HepG2 (cell line): ENCODE data around the gene FBXO2. TPM values are rescaled to one million over a fixed set of nuclear protein-coding genes. Genes with fewer than 3 reads are reported as not detected.

Experiments
- ATAC-seq: fragments of 200-7000 bp; cut with Tn5 transposase; 3 replicates; pipeline ENCODE4 v1.9.1; 2020; ENCODE audit warnings: mild to moderate bottlenecking, moderate library complexity
- BruUV-seq: library from RNA; stranded (reverse); fragments of 400-500 nt; replicated peaks from 2 replicates; lab custom pipeline; 2021; lab: Mats Ljungman, UMichigan
- CTCF ChIA-PET: fragments of 300-600 bp; formaldehyde crosslinking; extraction: SDS; loops from one replicate; lab custom pipeline; 2021; ENCODE audit warnings: low total read pairs, inconsistent platforms, low intra/inter-chr PET ratio; lab: Yijun Ruan, JAX
- POLR2A ChIA-PET: fragments of 350-600 bp; sonication (Branson Sonifier 250); formaldehyde crosslinking; loops from one replicate; lab custom pipeline; 2020; ENCODE audit warnings: antibody characterized with exemption, inconsistent platforms; lab: Yijun Ruan, JAX
- DNase-seq: peaks from one replicate; pipeline ENCODE4 v3.0.0-alpha.2; 2015; ENCODE audit warnings: low spot score
- FAIRE-seq: peaks from 3 replicates; lab custom pipeline; 2011; peaks lifted over from hg19 to GRCh38; lab: Jason Lieb, UNC
- H2AFZ ChIP-seq: one replicate; pipeline ENCODE4 v1.6.1; 2011; ENCODE audit warnings: low read length, inconsistent platforms
- H3K27ac ChIP-seq: fragments of 300-600 bp; 3 replicates; pipeline ENCODE4 v1.8.0; 2011; ENCODE audit warnings: mixed run types, mild to moderate bottlenecking, mixed read lengths, low read length, inconsistent platforms; ENCODE audit not compliant: insufficient read depth; ENCODE audit errors: extremely low read length
- H3K27me3 ChIP-seq, 2 experiments: fragments of 200-600 bp in 1 of 2; 2 replicates in 1 of 2; 3 replicates in 1 of 2; pipeline versions ENCODE4 v1.6.0 to v1.8.0; 2011; ENCODE audit warnings: low read length in 2 of 2, mild to moderate bottlenecking in 2 of 2, moderate library complexity in 2 of 2, inconsistent platforms in 1 of 2; ENCODE audit not compliant: insufficient read depth in 2 of 2, control insufficient read depth in 1 of 2
- H3K36me3 ChIP-seq, 2 experiments: fragments of 200-600 bp in 1 of 2; replicated peaks in 1 of 2; 2 replicates in 1 of 2; 3 replicates in 1 of 2; pipeline versions ENCODE4 v1.5.1 to v1.8.0; 2011; ENCODE audit warnings: low read length in 2 of 2, inconsistent platforms in 1 of 2; ENCODE audit not compliant: insufficient read depth in 2 of 2, control insufficient read depth in 1 of 2
- H3K4me1 ChIP-seq: 2 replicates; pipeline ENCODE4 v1.5.1; 2012; ENCODE audit warnings: low read length, inconsistent platforms; ENCODE audit not compliant: insufficient read depth
- H3K4me2 ChIP-seq: 2 replicates; pipeline ENCODE4 v1.6.0; 2011; ENCODE audit warnings: low read depth, low read length, inconsistent platforms
- H3K4me3 ChIP-seq, 3 experiments: fragments of 200-600 bp in 1 of 3; sonication (generic), shearing (Covaris generic) in 1 of 3; replicated peaks in 1 of 3; 2 replicates each; pipeline ENCODE4 v1.5.1; 2011 to 2016; ENCODE audit warnings: low read length in 3 of 3, inconsistent platforms in 2 of 3, low read depth in 2 of 3, mild to moderate bottlenecking in 2 of 3, control low read depth in 1 of 3, mixed read lengths in 1 of 3; ENCODE audit not compliant: insufficient read depth in 1 of 3
- H3K79me2 ChIP-seq: one replicate; pipeline ENCODE4 v1.6.1; 2011; ENCODE audit warnings: low read length, inconsistent platforms; ENCODE audit not compliant: insufficient read depth
- H3K9ac ChIP-seq: 2 replicates; pipeline ENCODE4 v1.6.0; 2011; ENCODE audit warnings: mild to moderate bottlenecking, low read depth, low read length, inconsistent platforms; ENCODE audit not compliant: insufficient read depth
- H3K9me3 ChIP-seq: 2 replicates; pipeline ENCODE4 v1.5.1; 2012; ENCODE audit warnings: mild to moderate bottlenecking, low read length
- H4K20me1 ChIP-seq: 2 replicates; pipeline ENCODE4 v1.6.0; 2011; ENCODE audit warnings: inconsistent platforms, mild to moderate bottlenecking, low read length, moderate library complexity; ENCODE audit not compliant: insufficient read depth
- AGO2 ChIP-seq: fragments of 200-400 bp; formaldehyde crosslinking; optimal IDR thresholded peaks from 2 replicates; pipeline ENCODE3; 2017; ENCODE audit warnings: mild to moderate bottlenecking, low read depth, low read length, moderate library complexity
- HOXA5 ChIP-seq: sonication (generic); formaldehyde crosslinking; IDR thresholded peaks from 2 replicates; pipeline ENCODE4 v1.4.0; 2020; ENCODE audit warnings: missing genetic modification reagents
- NFYC ChIP-seq: IDR thresholded peaks from 2 replicates; pipeline ENCODE4 v1.6.1; 2016; ENCODE audit warnings: missing genetic modification reagents, missing compliant biosample characterization
- PREB ChIP-seq: sonication (generic); formaldehyde crosslinking; IDR thresholded peaks from 2 replicates; pipeline ENCODE4 v1.4.0; 2020; ENCODE audit warnings: missing genetic modification reagents
- TEF ChIP-seq: sonication (generic); formaldehyde crosslinking; IDR thresholded peaks from 2 replicates; pipeline ENCODE4 v1.5.0; 2020; ENCODE audit warnings: missing genetic modification reagents
- U2AF1 ChIP-seq: fragments of 200-400 bp; formaldehyde crosslinking; optimal IDR thresholded peaks from 2 replicates; pipeline ENCODE3; 2017; ENCODE audit warnings: mild to moderate bottlenecking, low read depth, low read length
- ZNF224 ChIP-seq: sonication (generic); formaldehyde crosslinking; IDR thresholded peaks from 2 replicates; pipeline ENCODE4 v1.5.0; 2020; ENCODE audit warnings: mild to moderate bottlenecking, missing genetic modification reagents
- ZNF670 ChIP-seq: sonication (generic); formaldehyde crosslinking; IDR thresholded peaks from 2 replicates; pipeline ENCODE4 v1.8.0; 2022; ENCODE audit warnings: mild to moderate bottlenecking, missing genetic modification reagents, borderline replicate concordance
- WGBS: methylation state at CpG from one replicate; pipeline ENCODE4 v1.1.6; 2017; ENCODE audit warnings: low lambda C conversion rate; 5-methylcytosine and 5-hydroxymethylcytosine counted together
- in situ Hi-C: cut with HindIII; loops from 2 replicates; pipeline ENCODE4 v1.10.0; 2017; ENCODE audit warnings: low pct_unique_long_range_greater_than_20kb; ENCODE audit not compliant: extremely low pct_ligation_motif_present
- intact Hi-C: fragments of 100-400 bp; cut with micrococcal nuclease; formaldehyde crosslinking; loops from one replicate; pipeline ENCODE4 v1.10.0; 2022; ENCODE audit not compliant: unreplicated experiment
- polyA plus RNA-seq, 8 experiments: library from polyadenylated mRNA; depleted of rRNA in 3 of 8; stranded (reverse) in 7 of 8; unstranded in 1 of 8; fragments of >200 nt; fragmentation: Illumina TruSeq in 4 of 8; extraction: Trizol in 4 of 8; gene quantifications; 2 replicates each; pipeline versions ENCODE4 v1.2.1 to v1.2.3, GENCODE V29; 2011 to 2016; ENCODE audit warnings: low read depth in 4 of 8, missing spikeins in 1 of 8, mixed read lengths in 1 of 8; ENCODE audit not compliant: insufficient read depth in 1 of 8
- total RNA-seq, 5 experiments: library from RNA; depleted of rRNA; stranded (reverse); fragments of >200 nt; fragmentation: Illumina TruSeq; extraction: Trizol; gene quantifications; 2 replicates each; pipeline ENCODE4 v1.2.3, GENCODE V29; 2016; ENCODE audit warnings: low read depth in 1 of 5

FBXO2 gene
- total and polyA plus RNA-seq, 2 of the 13 experiments (the other 11 are each of a cell fraction or from before 2014, with no cell fraction given), result 79.3 to 112 TPM

DNA sequence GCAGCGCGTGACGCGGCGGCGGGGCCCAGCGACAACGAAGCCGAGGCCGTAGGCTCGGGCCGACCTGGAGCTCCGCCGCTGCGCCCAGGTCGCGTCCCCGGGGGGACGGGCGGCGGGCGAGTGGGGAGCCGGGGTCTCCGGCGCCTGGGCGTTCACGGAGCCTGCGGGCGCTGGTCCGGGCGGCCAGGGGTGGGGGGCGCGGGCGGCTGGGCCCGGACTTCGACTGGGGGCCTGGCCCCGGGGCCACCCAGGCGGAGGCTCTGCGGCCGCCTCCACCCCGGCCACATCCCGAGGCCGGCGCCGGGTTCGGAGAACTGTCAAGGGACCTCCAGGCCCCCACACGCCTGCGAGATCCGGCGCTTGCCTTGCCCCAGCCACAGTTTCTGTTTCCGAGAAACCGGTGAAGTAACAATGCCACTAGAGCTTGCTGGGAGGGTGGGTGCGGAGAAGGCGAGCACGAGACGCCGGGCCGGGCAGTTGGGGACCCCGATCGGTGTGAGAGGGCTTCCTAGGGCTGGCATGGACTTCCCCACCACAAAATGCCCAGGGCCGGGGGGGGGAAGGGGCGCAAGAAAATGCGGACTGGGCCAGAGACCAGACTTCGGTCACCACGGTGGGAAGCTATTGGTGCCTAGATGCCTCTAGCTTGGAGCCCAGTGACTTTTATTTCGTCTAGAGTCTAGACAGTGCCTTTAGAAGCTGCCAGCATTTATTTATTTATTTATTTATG, 10.3 kb upstream of the FBXO2 start (continued):
- TF ChIP-seq ZNF670 (CRISPR knock-in tag) (no peak), PREB (CRISPR knock-in tag) (no peak), NFYC (CRISPR knock-in tag) (no peak), U2AF1 (no peak), HOXA5 (no peak), ZNF224 (CRISPR knock-in tag) (no peak)

- TF ChIP-seq AGO2 (peak; percentile 62), TEF (CRISPR knock-in tag) (no peak)
- no peak overlapping the region for H3K4me2 ChIP-seq
Measured at GRCh38 chr1:11661103-11661502, 6.9 kb upstream of the FBXO2 start.

More at GRCh38 chr1:11661103-11661502, 6.9 kb upstream of the FBXO2 start:
- no peak overlapping the region for H2AFZ ChIP-seq
- no peaks in the 10 kb centered on the region for H4K20me1 ChIP-seq
- H3K27ac ChIP-seq, result no peak overlapping the region
- no peak for DNase-seq
- 95% methylated on average over 12 of the region's 17 CpGs for WGBS
- intact Hi-C loops (no loop called here), in situ Hi-C loops (loop anchor here (5.0 kb wide), 1 partner anchor 56 kb away; no protein-coding TSS in a partner anchor)
- ChIA-PET POLR2A (no interaction called here), CTCF (no interaction called here)
- H3K9me3 ChIP-seq, result no peaks in the 10 kb centered on the region
- H3K79me2 ChIP-seq, result no peaks in the 10 kb centered on the region
- no peak overlapping the region for H3K4me3 ChIP-seq
- no peak overlapping the region for H3K9ac ChIP-seq
- H3K27me3 ChIP-seq, result no peaks in the 10 kb centered on the region; a peak in 1 of 5 replicates
- ATAC-seq, result no peak
- FAIRE-seq, result no peak
- H3K4me1 ChIP-seq, result peaks cover 20% of the 10 kb centered on the region
- no TSS peak for BruUV-seq
- H3K36me3 ChIP-seq, result peaks cover 7 to 16% of the 10 kb centered on the region in 2 experiments
